Stimulated activated CD4-positive, alpha-beta T cell treated with anti-CD3 and anti-CD28 coated beads, Interleukin-4, amount 100 ng/mL, for 48 hours (primary cell): ENCODE measurements around the gene MYBPC1.
"Not testable (repeated sequence)": the region's sequence is repeated elsewhere in the genome, so short reads cannot be mapped to it uniquely, and the experiment has no call there.

Experiments used
- DNase-seq, 2 donors: peaks; one replicate each; pipeline ENCODE4 v3.0.0-alpha.2; 2020; ENCODE audit warnings: low read depth in 2 of 2

The MYBPC1 gene

GRCh38 chr12:101594700-101595099 is at the start of gene MYBPC1:
Gene MYBPC1 (plus strand): TSS chr12:101594971. CDS start chr12:101595071, 100 bp downstream.
- no peak for DNase-seq

- DNase-seq = no peak
Observed at GRCh38 chr12:101551362-101552114, 43.2 kb upstream of the MYBPC1 start.

DNA sequence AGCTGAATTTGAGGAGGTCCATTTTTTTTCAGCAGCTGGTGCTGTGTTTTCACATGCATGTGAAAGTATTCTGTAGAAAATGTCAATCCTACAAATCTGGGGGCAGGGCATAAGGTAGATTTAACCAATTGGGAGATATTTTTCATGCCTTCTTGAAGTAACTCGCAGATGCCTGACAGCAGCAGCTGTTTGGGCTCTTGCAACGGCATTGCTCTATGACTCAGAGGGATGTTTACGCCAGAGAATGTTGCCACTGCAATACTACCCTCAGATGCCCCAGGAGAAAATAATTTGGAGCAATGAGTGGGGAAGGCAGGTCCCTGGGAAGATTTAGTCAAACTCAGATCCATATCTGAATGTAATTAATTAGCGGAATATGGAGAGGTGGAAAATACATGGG is 42.5 kb upstream of the MYBPC1 start:
- no peak for DNase-seq

DNA sequence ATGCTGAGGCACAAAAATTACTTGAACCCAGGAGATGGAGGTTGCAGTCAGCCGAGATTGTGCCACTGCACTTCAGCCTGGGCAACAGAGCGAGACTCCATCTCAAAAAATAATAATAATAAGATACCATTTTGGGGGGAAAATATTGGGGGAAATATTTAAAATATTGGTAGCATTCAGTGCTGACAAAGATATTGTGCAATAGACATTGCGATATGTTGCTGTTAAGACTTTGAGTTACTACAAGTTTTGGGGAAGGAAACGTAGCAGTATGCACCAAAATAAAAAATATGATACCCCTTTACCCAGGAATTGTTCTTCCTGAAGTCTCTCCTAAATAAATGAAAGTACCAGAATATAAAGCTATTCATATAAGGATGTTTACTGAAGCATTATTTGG is 37.7 kb upstream of the MYBPC1 start:
- no peak for DNase-seq

DNA sequence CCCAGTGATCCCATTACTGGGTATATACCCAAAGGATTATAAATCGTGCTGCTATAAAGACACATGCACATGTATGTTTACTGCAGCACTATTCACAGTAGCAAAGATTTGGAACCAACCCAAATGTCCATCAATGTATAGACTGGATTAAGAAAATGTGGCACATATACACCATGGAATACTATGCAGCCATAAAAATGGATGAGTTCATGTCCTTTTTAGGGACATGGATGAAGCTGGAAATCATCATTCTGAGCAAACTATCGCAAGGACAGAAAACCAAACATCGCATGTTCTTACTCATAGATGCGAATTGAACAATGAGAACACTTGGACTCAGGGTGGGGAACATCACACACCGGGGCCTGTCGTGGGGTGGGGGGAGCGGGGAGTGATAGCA is 36.0 kb upstream of the MYBPC1 start:
- not testable (repeated sequence) for DNase-seq

DNA sequence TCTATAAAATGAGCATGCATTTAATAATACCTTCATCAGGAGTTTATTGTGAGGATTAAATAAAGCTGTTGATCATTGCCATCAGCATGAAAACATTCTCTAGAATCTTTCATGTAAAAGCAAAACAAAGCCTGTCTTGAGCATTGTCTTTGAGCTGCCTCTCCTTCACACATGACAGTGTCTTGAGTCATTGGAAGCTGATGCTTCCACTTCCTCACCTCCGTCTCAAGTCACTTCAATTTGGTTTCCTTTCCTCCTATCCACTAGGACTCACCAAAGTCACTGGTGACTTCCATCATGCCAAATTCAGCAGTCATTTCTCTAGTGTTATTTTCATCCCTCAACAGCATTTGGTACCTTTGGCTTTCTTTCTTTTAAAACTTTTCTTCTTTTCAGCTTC is 31.6 kb upstream of the MYBPC1 start:
- DNase-seq = no peak

- DNase-seq = no peak
Observed at GRCh38 chr12:101564912-101565311, 29.9 kb upstream of the MYBPC1 start.

- no peak for DNase-seq
Observed at GRCh38 chr12:101566318-101566717, 28.5 kb upstream of the MYBPC1 start.

DNA sequence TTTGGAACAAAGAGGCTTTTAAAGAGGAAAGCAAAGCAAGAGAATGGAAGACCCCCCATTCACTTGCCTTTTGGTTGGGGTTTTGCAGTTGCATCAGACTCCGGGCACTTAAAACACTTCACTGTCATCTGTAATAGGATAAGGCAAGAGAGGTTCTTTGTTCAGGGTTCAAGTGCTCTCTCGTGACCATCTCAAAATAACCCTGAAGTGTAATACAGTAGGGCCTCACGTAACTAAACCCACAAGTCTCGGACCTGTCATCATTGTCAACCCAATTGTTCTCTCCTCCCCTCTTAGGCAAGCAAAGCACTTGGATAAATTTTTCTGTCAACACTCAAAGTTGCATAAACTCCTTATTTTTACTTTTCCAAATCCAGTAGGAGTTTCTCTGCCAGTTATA is 26.9 kb upstream of the MYBPC1 start:
- no peak for DNase-seq

GRCh38 chr12:101570047-101570446 is 24.7 kb upstream of the MYBPC1 start:
- DNase-seq = no peak

- DNase-seq = no peak
Observed at GRCh38 chr12:101571105-101571504, 23.7 kb upstream of the MYBPC1 start.

- DNase-seq = no peak
Observed at GRCh38 chr12:101573743-101574142, 21.0 kb upstream of the MYBPC1 start.

DNA sequence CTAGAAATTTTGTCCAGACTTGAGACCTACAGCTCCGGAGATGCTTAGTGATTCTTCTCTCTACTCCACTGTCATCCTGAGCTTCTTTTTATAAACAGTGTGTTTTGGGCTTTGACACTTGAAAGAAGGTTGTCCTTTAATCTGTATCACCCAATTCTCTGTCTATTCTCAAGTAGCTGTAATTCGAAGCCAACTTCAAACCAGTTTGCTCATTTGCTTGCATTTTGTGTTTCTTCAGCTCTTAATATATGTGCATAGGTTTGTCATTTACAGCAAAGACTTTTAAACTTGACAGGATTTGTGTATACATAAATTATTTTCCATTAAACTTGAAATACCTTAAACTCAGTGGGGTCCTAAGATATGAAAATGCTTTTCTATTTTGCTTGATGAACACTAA is 16.4 kb upstream of the MYBPC1 start:
- no peak for DNase-seq

DNA sequence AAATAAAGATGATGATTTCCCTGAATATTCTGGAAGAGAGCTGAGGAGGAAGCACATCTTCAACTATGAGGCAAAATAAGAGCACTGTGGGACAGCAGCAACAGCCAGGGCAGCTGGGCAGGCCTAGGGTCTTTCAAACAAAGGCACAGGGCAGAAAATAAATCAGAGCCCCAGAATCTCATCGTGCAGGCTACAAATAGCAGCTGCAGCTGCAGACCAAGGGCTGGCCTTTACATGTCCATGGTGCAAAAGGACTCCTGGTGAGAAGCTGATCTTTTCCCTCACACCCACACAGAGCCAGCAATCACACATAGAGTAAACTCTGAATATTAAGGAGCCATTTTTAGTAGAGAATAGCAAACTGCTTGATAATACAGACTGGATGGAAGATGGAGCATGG is 13.6 kb upstream of the MYBPC1 start:
- no peak for DNase-seq

DNA sequence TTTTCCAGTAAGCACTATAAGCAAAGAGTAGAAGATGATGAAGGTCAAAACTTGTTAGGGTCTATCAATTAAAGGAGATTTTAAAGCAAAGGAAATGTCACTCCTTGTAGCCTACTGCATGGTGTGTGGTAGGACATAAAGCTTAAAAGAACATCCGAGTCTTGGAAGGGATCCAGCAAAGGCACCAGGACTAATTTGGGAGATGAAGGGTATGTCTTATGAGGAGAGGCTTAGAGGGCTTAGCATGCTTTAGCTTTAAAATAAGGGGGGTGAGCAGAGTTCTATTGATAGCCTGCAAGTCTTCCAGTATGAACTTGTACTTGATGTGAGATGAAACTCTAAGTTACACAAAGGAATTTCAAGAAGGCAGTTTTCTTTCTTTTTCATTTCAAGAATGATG is 11.8 kb upstream of the MYBPC1 start:
- no peak for DNase-seq

- DNase-seq = no peak
Observed at GRCh38 chr12:101590383-101590782, 4.4 kb upstream of the MYBPC1 start.

DNA sequence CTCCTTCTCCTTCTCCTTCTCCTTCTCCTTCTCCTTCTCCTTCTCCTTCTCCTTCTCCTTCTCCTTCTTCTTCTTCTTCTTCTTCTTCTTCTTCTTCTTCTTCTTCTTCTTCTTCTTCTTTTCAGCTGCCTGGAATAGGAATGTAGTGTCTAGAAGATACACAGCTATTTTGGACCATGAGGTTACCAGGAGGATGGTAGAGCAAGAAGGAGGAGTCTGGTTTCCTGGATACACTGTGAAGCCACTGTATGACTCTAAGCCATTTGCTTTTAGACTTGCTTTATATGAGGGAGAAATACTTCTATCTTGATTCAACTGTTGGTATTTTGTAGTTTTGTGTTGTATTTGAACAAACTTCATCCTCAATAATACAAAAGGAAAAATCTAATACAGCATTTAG is 3.0 kb upstream of the MYBPC1 start:
- DNase-seq = no peak

DNA sequence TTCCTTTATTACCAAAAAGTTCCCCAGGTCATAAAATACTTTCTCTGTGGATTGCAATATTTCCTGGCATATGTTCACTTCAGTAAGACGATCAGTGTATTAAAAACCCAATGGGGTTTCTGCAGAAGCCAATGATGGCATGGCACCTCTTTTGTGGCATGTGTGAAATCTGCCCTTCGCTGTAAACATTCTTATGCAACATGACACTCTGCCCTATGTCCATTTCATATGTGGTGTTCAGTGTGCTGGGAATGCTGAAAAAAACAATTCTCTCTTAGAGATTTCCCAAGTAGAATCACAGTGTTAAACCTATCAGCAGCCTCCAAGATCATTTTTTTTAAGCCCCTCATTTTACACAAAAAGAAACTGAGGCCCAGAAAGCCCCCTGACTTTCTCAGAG is 2.3 kb upstream of the MYBPC1 start:
- no peak for DNase-seq

DNA sequence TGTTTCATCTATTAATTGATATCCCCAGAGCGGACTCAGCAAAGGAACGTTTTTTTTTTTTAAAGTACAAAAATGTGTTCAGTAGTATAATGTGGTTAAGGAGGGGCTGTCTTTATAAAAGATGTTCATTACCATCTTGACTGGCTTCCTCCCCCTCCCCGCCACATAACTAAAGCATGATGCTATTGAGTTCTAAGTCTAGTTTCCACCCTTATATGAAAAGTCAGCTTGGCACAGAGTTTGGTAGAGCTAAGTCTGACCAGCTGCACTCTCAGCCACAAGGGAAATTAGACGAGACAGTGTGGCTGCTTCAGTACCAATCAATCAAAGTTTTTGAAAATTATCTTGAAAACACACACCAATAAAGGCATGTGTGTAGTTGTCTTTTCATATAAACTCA is 1.9 kb upstream of the MYBPC1 start:
- DNase-seq = no peak

DNA sequence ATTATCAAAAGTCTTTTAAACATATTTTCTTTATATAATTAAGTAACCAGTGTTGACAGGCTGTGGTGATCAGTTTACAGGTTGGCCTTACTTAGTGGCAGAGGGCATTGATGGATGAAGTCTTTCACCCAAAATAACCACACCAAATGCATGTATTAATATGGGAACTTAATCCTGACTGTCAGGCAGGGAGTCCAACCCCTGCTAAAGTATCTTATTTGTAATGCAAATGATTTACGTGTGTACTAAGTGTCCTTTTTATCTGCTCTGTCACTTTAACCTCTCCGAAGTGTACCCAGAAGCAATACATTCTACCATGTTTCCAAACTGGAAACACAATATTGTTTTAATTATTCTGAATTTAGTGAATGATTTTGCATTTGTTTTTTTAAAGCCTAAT is 1.4 kb downstream of the MYBPC1 start:
- DNase-seq = no peak

DNA sequence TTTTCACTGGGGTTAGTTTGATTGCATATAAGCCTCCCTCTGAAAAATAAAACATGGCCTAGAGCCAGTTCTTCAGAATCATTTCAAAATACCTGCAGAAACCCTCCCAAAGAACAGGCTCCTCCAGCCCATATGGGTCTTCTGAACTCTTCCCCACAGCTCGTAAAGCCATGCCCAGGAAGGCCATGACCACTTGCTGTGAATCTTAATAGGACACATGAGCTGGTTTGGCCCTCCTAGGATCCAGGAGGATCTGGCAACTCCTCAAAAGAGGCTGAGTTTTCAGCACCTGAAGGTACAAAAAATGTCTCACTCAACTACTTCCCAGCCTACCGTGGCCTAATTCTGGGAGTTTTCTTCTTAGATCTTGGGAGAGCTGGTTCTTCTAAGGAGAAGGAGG is 2.4 kb downstream of the MYBPC1 start:
- no peak for DNase-seq

DNA sequence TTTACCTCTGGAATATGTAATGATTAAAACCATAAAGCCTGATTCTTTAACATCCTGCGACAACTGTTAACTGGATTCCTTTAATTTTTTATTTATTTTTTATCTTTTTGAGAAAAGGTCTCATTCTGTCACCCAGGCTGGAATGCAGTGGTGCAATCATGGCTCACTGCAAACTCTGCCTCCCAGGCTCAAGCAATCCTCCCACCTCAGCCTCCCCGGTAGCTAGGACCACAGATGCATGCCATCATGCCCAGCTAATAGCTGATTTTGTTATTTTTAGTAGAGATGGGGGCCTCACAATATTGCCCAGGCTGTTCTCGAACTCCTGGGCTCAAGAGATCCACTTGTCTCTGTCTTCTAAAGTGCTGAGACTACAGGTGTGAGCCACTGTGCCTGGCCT is 3.7 kb downstream of the MYBPC1 start:
- no peak for DNase-seq

- DNase-seq = no peak
Observed at GRCh38 chr12:101599311-101599710, 4.5 kb downstream of the MYBPC1 start.
